Stimulated activated CD4-positive, alpha-beta T cell treated with anti-CD3 and anti-CD28 coated beads, Interleukin-4, amount 100 ng/mL, for 1 hour (primary cell): ENCODE data around the gene STK4.
"Not testable (repeated sequence)": the region's sequence is repeated elsewhere in the genome, so short reads cannot be mapped to it uniquely, and the experiment has no call there.

ENCODE experiments used
- DNase-seq: peaks from one replicate; pipeline ENCODE4 v3.0.0-alpha.2; 2020

Gene STK4

GRCh38 chr20:44990425-44990824 is 24.1 kb downstream of the STK4 start:
- DNase-seq: peak; percentile 44

- no peak for DNase-seq
These were observed 24.6 kb downstream of the STK4 start for GRCh38 chr20:44990957-44991356.

GRCh38 chr20:44993343-44993742 is 27.0 kb downstream of the STK4 start:
- no peak for DNase-seq

- no peak for DNase-seq
These were observed 30.9 kb downstream of the STK4 start for GRCh38 chr20:44997171-44997570.

- DNase-seq: no peak
These were observed 31.4 kb downstream of the STK4 start for GRCh38 chr20:44997668-44998067.

GRCh38 chr20:45008521-45009049 is 42.3 kb downstream of the STK4 start:
- no peak for DNase-seq

- DNase-seq: no peak
These were observed 44.1 kb downstream of the STK4 start for GRCh38 chr20:45010399-45010828.

GRCh38 chr20:45011108-45011526 is 44.8 kb downstream of the STK4 start:
- peak; percentile 43 for DNase-seq

- DNase-seq: no peak
These were observed 46.5 kb downstream of the STK4 start for GRCh38 chr20:45012682-45013302.

- not testable (repeated sequence) for DNase-seq
These were observed 47.8 kb downstream of the STK4 start for GRCh38 chr20:45014131-45014530.

- DNase-seq: no peak
These were observed 48.5 kb downstream of the STK4 start for GRCh38 chr20:45014671-45015415.

- no peak for DNase-seq
These were observed 49.9 kb downstream of the STK4 start for GRCh38 chr20:45016089-45016671.

GRCh38 chr20:45017281-45017680 is 51.0 kb downstream of the STK4 start:
- DNase-seq: no peak

- DNase-seq: no peak
These were observed 51.5 kb downstream of the STK4 start for GRCh38 chr20:45017857-45018256.

GRCh38 chr20:45019027-45019761 is 52.9 kb downstream of the STK4 start:
- DNase-seq: no peak

- DNase-seq: no peak
These were observed 53.4 kb downstream of the STK4 start for GRCh38 chr20:45019762-45020123.

- DNase-seq: no peak
These were observed 54.0 kb downstream of the STK4 start for GRCh38 chr20:45020236-45020886.

GRCh38 chr20:45021631-45022030 is 55.3 kb downstream of the STK4 start:
- DNase-seq: no peak

- not testable (repeated sequence) for DNase-seq
These were observed 56.8 kb downstream of the STK4 start for GRCh38 chr20:45023140-45023539.

GRCh38 chr20:45028424-45029136 is 62.3 kb downstream of the STK4 start:
- no peak for DNase-seq

- DNase-seq: no peak
These were observed 63.6 kb downstream of the STK4 start for GRCh38 chr20:45029884-45030283.

- DNase-seq: no peak
These were observed 66.0 kb downstream of the STK4 start for GRCh38 chr20:45032276-45032675.
